ENCODE measurements around the gene LYZ. TPM values are rescaled to one million over a fixed set of nuclear protein-coding genes. Genes with fewer than 3 reads are reported as not detected.

The LYZ gene
- total RNA-seq, 1 experiment from 2014 or later: not detected

- Histone ChIP-seq H3K36me3 (peaks cover 4% of the 10 kb centered on the region), H3K27me3 (no peaks in the 10 kb centered on the region), H3K9me3 (replicated peaks) (no peaks in the 10 kb centered on the region), H3K4me1 (no peaks in the 10 kb centered on the region), H3K4me3 (no peak overlapping the region), H3K27ac (no peak overlapping the region)
- DNase-seq: no peak
These were observed 41.6 kb downstream of the LYZ start for GRCh38 chr12:69389831-69390230.

GRCh38 chr12:69392179-69392928 lies 44.2 kb downstream of the LYZ start:
- Histone ChIP-seq H3K27me3 (no peaks in the 10 kb centered on the region), H3K9me3 (replicated peaks) (peaks cover 4% of the 10 kb centered on the region; the same call in 1 of the 2 replicates), H3K4me3 (no peak overlapping the region), H3K27ac (no peak overlapping the region), H3K4me1 (no peaks in the 10 kb centered on the region), H3K36me3 (peaks cover 10% of the 10 kb centered on the region)
- DNase-seq: no peak

GRCh38 chr12:69396041-69396440 lies 47.9 kb downstream of the LYZ start:
- DNase-seq: no peak

GRCh38 chr12:69396963-69397362 lies 48.8 kb downstream of the LYZ start:
- peaks cover 15% of the 10 kb centered on the region for H3K36me3 ChIP-seq
- H3K4me3 ChIP-seq: no peak overlapping the region
- H3K4me1 ChIP-seq: no peaks in the 10 kb centered on the region
- H3K27me3 ChIP-seq: no peaks in the 10 kb centered on the region
- DNase-seq: no peak
- no peak overlapping the region for H3K27ac ChIP-seq
- H3K9me3 ChIP-seq (replicated peaks): peaks cover 4% of the 10 kb centered on the region

More at GRCh38 chr12:69396041-69396440, 47.9 kb downstream of the LYZ start:
- Histone ChIP-seq H3K27me3 (no peaks in the 10 kb centered on the region), H3K9me3 (replicated peaks) (peaks cover 4% of the 10 kb centered on the region), H3K4me1 (no peaks in the 10 kb centered on the region), H3K4me3 (no peak overlapping the region), H3K36me3 (peaks cover 18% of the 10 kb centered on the region), H3K27ac (no peak overlapping the region)

- Histone ChIP-seq H3K27ac (no peak overlapping the region), H3K27me3 (no peaks in the 10 kb centered on the region), H3K9me3 (replicated peaks) (peaks cover 4% of the 10 kb centered on the region), H3K36me3 (peaks cover 14% of the 10 kb centered on the region), H3K4me3 (no peak overlapping the region), H3K4me1 (no peaks in the 10 kb centered on the region)
- no peak for DNase-seq
These were observed 49.8 kb downstream of the LYZ start for GRCh38 chr12:69397978-69398377.

- H3K9me3 ChIP-seq (replicated peaks): no peaks in the 10 kb centered on the region; the same call in 1 of the 2 replicates
- no peak overlapping the region for H3K4me3 ChIP-seq
- H3K4me1 ChIP-seq: no peaks in the 10 kb centered on the region; the same call in 1 of the 2 replicates
- H3K27me3 ChIP-seq: no peaks in the 10 kb centered on the region
- H3K27ac ChIP-seq: no peak overlapping the region
- no peak for DNase-seq
- H3K36me3 ChIP-seq: peaks cover 9% of the 10 kb centered on the region
These were observed 53.8 kb downstream of the LYZ start for GRCh38 chr12:69401940-69402339.

Other genes starting within 250 kb of the LYZ start
- gene CPSF6, start 108.8 kb upstream of the LYZ start, total RNA-seq (2014; rRNA removed; shearing (Covaris generic)): 92.9 and 123 TPM in 2 replicates
- 30.3 and 34.2 TPM in 2 replicates for gene YEATS4, start 11.4 kb downstream of the LYZ start, total RNA-seq (2014; rRNA removed; shearing (Covaris generic))
- 25.9 and 28.4 TPM in 2 replicates for gene FRS2, start 122.0 kb downstream of the LYZ start, total RNA-seq (2014; rRNA removed; shearing (Covaris generic))
- gene CCT2, start 237.1 kb downstream of the LYZ start, total RNA-seq (2014; rRNA removed; shearing (Covaris generic)): 355 and 361 TPM in 2 replicates

Measured in SJCRH30 (cell line).